Spleen (tissue), 11 donors: Measurements from ENCODE around the gene DCAF8L2. TPM values are rescaled to one million over a fixed set of nuclear protein-coding genes. Genes with fewer than 3 reads are reported as not detected.
"Not testable (repeated sequence)": the region's sequence is repeated elsewhere in the genome, so short reads cannot be mapped to it uniquely, and the experiment has no call there.

ENCODE experiments used
- DNase-seq: peaks from one replicate; pipeline ENCODE4 v3.0.0-alpha.2; 2020
- H3K27ac ChIP-seq, 8 donors: fragments of 200-600 bp; sonication (generic) in 7 of 8; 1 replicate in 4 of 8; 2 replicates in 4 of 8; pipeline versions ENCODE4 v1.5.0 to v1.8.0; 2016 to 2021; ENCODE audit warnings: inconsistent platforms in 4 of 8, mild to moderate bottlenecking in 4 of 8, moderate library complexity in 1 of 8
- H3K27me3 ChIP-seq, 7 donors: fragments of 200-600 bp; sonication (generic) in 6 of 7; replicated peaks in 1 of 7; 1 replicate in 4 of 7; 2 replicates in 3 of 7; pipeline versions ENCODE4 v1.5.0 to v1.8.0; 2016 to 2021; ENCODE audit warnings: inconsistent platforms in 3 of 7, mild to moderate bottlenecking in 1 of 7
- H3K36me3 ChIP-seq, 6 donors: fragments of 200-600 bp; sonication (generic) in 5 of 6; 1 replicate in 4 of 6; 2 replicates in 2 of 6; pipeline versions ENCODE4 v1.5.0 to v1.8.0; 2016 to 2021; ENCODE audit warnings: inconsistent platforms in 2 of 6
- H3K4me1 ChIP-seq, 6 donors: fragments of 200-600 bp; sonication (generic) in 5 of 6; 1 replicate in 3 of 6; 2 replicates in 3 of 6; pipeline versions ENCODE4 v1.5.0 to v1.8.0; 2016 to 2021; ENCODE audit warnings: inconsistent platforms in 3 of 6
- H3K4me3 ChIP-seq, 8 donors: fragments of 200-600 bp; sonication (generic) in 7 of 8; 1 replicate in 4 of 8; 2 replicates in 4 of 8; pipeline versions ENCODE4 v1.5.0 to v1.8.0; 2016 to 2021; ENCODE audit warnings: inconsistent platforms in 4 of 8, mild to moderate bottlenecking in 4 of 8, moderate library complexity in 2 of 8
- H3K9me3 ChIP-seq, 8 donors: fragments of 200-600 bp; sonication (generic) in 7 of 8; 1 replicate in 4 of 8; 2 replicates in 4 of 8; pipeline versions ENCODE4 v1.5.0 to v1.8.0; 2016 to 2021; ENCODE audit warnings: inconsistent platforms in 4 of 8
- CTCF ChIP-seq, 11 experiments: fragments of 200-600 bp in 7 of 11; fragments of 450-650 bp in 4 of 11; sonication (generic) in 4 of 11; IDR thresholded peaks in 8 of 11; conservative IDR thresholded peaks in 3 of 11; 1 replicate in 7 of 11; 2 replicates in 4 of 11; pipeline versions ENCODE4 v1.4.0 to v1.8.0; 2016 to 2021; ENCODE audit warnings: antibody characterized with exemption in 11 of 11, inconsistent platforms in 4 of 11, mild to moderate bottlenecking in 1 of 11
- POLR2A ChIP-seq, 3 donors: fragments of 450-650 bp; IDR thresholded peaks; one replicate each; pipeline ENCODE4 v1.5.1; 2017; ENCODE audit warnings: antibody characterized with exemption in 3 of 3, mild to moderate bottlenecking in 1 of 3
- POLR2AphosphoS5 ChIP-seq, 3 donors: sonication (generic); formaldehyde crosslinking; IDR thresholded peaks; one replicate each; pipeline ENCODE4 v1.5.1; 2017; ENCODE audit warnings: antibody characterized with exemption in 3 of 3
- WGBS, 5 donors: extraction: QIAGEN DNeasy Blood & Tissue Kit in 3 of 5; methylation state at CpG; one replicate each; pipeline versions ENCODE4 v1.1.5 to v1.1.7; 2013 to 2018; 5-methylcytosine and 5-hydroxymethylcytosine counted together
- intact Hi-C: fragments of 100-400 bp; cut with DNase I; formaldehyde crosslinking; loops from one replicate; pipeline ENCODE4 v1.15.0; 2023; ENCODE audit warnings: low total_unique reads
- polyA plus RNA-seq, 3 donors: library from polyadenylated mRNA; stranded (reverse); fragments of 200-250 nt; gene quantifications; one replicate each; pipeline ENCODE4 v1.2.1, GENCODE V29; 2013
- total RNA-seq, 7 donors: library from RNA; depleted of rRNA in 3 of 7; stranded (reverse); fragments of >200 nt in 3 of 7; fragmentation: NEBNext Ultra II Directional in 4 of 7; extraction: Animal tissue kit (Norgen Biotek cat#: 25700) in 4 of 7; gene quantifications; one replicate each; pipeline versions ENCODE4 v1.1.0 to v1.2.1, GENCODE V29; 2016 to 2021
- donor health status: healthy with polysubstance abuse.
- donor health status: DM: no; HTN: no; CAD: no; lungs with moderate emphysema.
- donor health status: DM: no; HTN: no; CAD: no.
- donor health status: Bipolar disorder and iron deficiency.
- donor health status: healthy.
- donor health status: DM: no; HTN: no; CAD: no.
- donor health status: DM: yes; HTN: yes; CAD: no.

Gene DCAF8L2
- total and polyA plus RNA-seq, 10 donors: not detected

- Histone ChIP-seq H3K4me3 (no peak overlapping the region), H3K36me3 (no peaks in the 10 kb centered on the region), H3K27ac (no peak overlapping the region), H3K27me3 (no peaks in the 10 kb centered on the region), H3K9me3 (peaks cover 0 to 12% (median 0%) of the 10 kb centered on the region in 8 donors), H3K4me1 (no peaks in the 10 kb centered on the region)
- 60 to 86% (median 72%) methylated on average over 2 of the region's 2 CpGs for WGBS, 5 donors
- TF ChIP-seq POLR2AphosphoS5 (IDR thresholded peaks at IDR 0.05) (no peak), POLR2A (IDR thresholded peaks at IDR 0.05) (no peak), CTCF (IDR thresholded peaks at IDR 0.05 in 8 of 11, conservative IDR thresholded peaks at IDR 0.05 in 3 of 11) (no peak)
- intact Hi-C loops: no loop called here
- DNase-seq: no peak
Observed at GRCh38 chrX:27715610-27716009, 125.5 kb downstream of the DCAF8L2 start.

- H3K27ac ChIP-seq: no peak overlapping the region
- no peaks in the 10 kb centered on the region for H3K4me1 ChIP-seq
- no peak for TF ChIP-seq POLR2AphosphoS5 (IDR thresholded peaks at IDR 0.05)
- TF ChIP-seq POLR2A (IDR thresholded peaks at IDR 0.05): no peak
- TF ChIP-seq CTCF (IDR thresholded peaks at IDR 0.05 in 8 of 11, conservative IDR thresholded peaks at IDR 0.05 in 3 of 11): no peak
- no peak overlapping the region for H3K4me3 ChIP-seq
- H3K9me3 ChIP-seq: no peaks in the 10 kb centered on the region
- 22 to 45% (median 30%) methylated on average over 3 of the region's 3 CpGs for WGBS, 5 donors
- H3K36me3 ChIP-seq: no peaks in the 10 kb centered on the region
- intact Hi-C loops: no loop called here
- no peak for DNase-seq
- no peaks in the 10 kb centered on the region for H3K27me3 ChIP-seq
Observed at GRCh38 chrX:27728291-27728690, 138.1 kb downstream of the DCAF8L2 start.

- DNase-seq: no peak
- intact Hi-C loops: no loop called here
- H3K9me3 ChIP-seq: no peaks in the 10 kb centered on the region
- no peaks in the 10 kb centered on the region for H3K36me3 ChIP-seq
- H3K27ac ChIP-seq: no peak overlapping the region
- no peak overlapping the region for H3K4me3 ChIP-seq
- WGBS, 5 donors: 74 to 90% (median 80%) methylated on average over 5 of the region's 5 CpGs
- no peaks in the 10 kb centered on the region for H3K27me3 ChIP-seq
- H3K4me1 ChIP-seq: no peaks in the 10 kb centered on the region
- TF ChIP-seq POLR2A (IDR thresholded peaks at IDR 0.05) (no peak), POLR2AphosphoS5 (IDR thresholded peaks at IDR 0.05) (no peak)
Observed at GRCh38 chrX:27731962-27732361, 141.8 kb downstream of the DCAF8L2 start.

- H3K27me3 ChIP-seq: no peaks in the 10 kb centered on the region
- intact Hi-C loops: no loop called here
- H3K4me1 ChIP-seq: no peaks in the 10 kb centered on the region
- TF ChIP-seq POLR2AphosphoS5 (IDR thresholded peaks at IDR 0.05) (no peak), POLR2A (IDR thresholded peaks at IDR 0.05) (no peak), CTCF (IDR thresholded peaks at IDR 0.05 in 8 of 11, conservative IDR thresholded peaks at IDR 0.05 in 3 of 11) (no peak)
- no peak for DNase-seq
- no peak overlapping the region for H3K4me3 ChIP-seq
- no peaks in the 10 kb centered on the region for H3K9me3 ChIP-seq
- 67 to 88% (median 71%) methylated on average over 3 of the region's 3 CpGs for WGBS, 5 donors
- no peak overlapping the region for H3K27ac ChIP-seq
- H3K36me3 ChIP-seq: no peaks in the 10 kb centered on the region
Observed at GRCh38 chrX:27735914-27736313, 145.8 kb downstream of the DCAF8L2 start.

- Histone ChIP-seq H3K27me3 (no peaks in the 10 kb centered on the region), H3K4me3 (no peak overlapping the region), H3K4me1 (no peaks in the 10 kb centered on the region), H3K36me3 (no peaks in the 10 kb centered on the region), H3K27ac (no peak overlapping the region), H3K9me3 (no peaks in the 10 kb centered on the region)
- DNase-seq: no peak
- WGBS, 5 donors: 81 to 95% (median 86%) methylated on average over 5 of the region's 5 CpGs
- TF ChIP-seq POLR2A (IDR thresholded peaks at IDR 0.05): no peak
- TF ChIP-seq POLR2AphosphoS5 (IDR thresholded peaks at IDR 0.05): no peak
- no peak for TF ChIP-seq CTCF (IDR thresholded peaks at IDR 0.05 in 8 of 11, conservative IDR thresholded peaks at IDR 0.05 in 3 of 11)
- intact Hi-C loops: no loop called here
Observed at GRCh38 chrX:27740933-27741332, 150.8 kb downstream of the DCAF8L2 start.

GRCh38 chrX:27743521-27743920 is 153.4 kb downstream of the DCAF8L2 start:
- DNase-seq, H3K4me3 ChIP-seq, H3K36me3 ChIP-seq, H3K27me3 ChIP-seq, H3K4me1 ChIP-seq, H3K27ac ChIP-seq, H3K9me3 ChIP-seq, intact Hi-C loops: not testable (repeated sequence)
- WGBS, 5 donors: 84 to 93% (median 88%) methylated on average over 9 of the region's 9 CpGs
